ENCODE results near the gene WDR26.

The WDR26 gene

GRCh38 chr1:224381880-224382548 is 52.6 kb downstream of the WDR26 start:
- no peak overlapping the region for H3K4me3 ChIP-seq (ENCODE audit: low read depth in 1 of 2, low read length in 2 of 2)
- no peaks in the 10 kb centered on the region for H3K27me3 ChIP-seq (ENCODE audit: control insufficient read depth in 1 of 2, insufficient read depth in 2 of 2, low read length in 2 of 2)
- H3K9ac ChIP-seq (ENCODE audit: low read depth in 1 of 2, low read length in 2 of 2) = no peak overlapping the region
- H3K27ac ChIP-seq (ENCODE audit: low read depth, low read length) = no peak overlapping the region
- H3K36me3 ChIP-seq (ENCODE audit: control insufficient read depth in 1 of 2, insufficient read depth in 2 of 2, low read length in 2 of 2) = peaks cover 20 to 23% of the 10 kb centered on the region in 2 donors
- H3K9me3 ChIP-seq (ENCODE audit: control insufficient read depth in 1 of 2, low read length in 2 of 2) = no peaks in the 10 kb centered on the region
- H3K4me1 ChIP-seq (ENCODE audit: control insufficient read depth in 1 of 2, insufficient read depth in 2 of 2, low read length in 2 of 2) = peaks cover 2 to 15% of the 10 kb centered on the region in 2 donors

- Histone ChIP-seq H3K36me3 (ENCODE audit: control insufficient read depth in 1 of 2, insufficient read depth in 2 of 2, low read length in 2 of 2) (peaks cover 27 to 38% of the 10 kb centered on the region in 2 donors), H3K9me3 (ENCODE audit: control insufficient read depth in 1 of 2, low read length in 2 of 2) (no peaks in the 10 kb centered on the region), H3K9ac (ENCODE audit: low read depth in 1 of 2, low read length in 2 of 2) (no peak overlapping the region), H3K4me3 (ENCODE audit: low read depth in 1 of 2, low read length in 2 of 2) (no peak overlapping the region), H3K27ac (ENCODE audit: low read depth, low read length) (no peak overlapping the region), H3K27me3 (ENCODE audit: control insufficient read depth in 1 of 2, insufficient read depth in 2 of 2, low read length in 2 of 2) (no peaks in the 10 kb centered on the region), H3K4me1 (ENCODE audit: control insufficient read depth in 1 of 2, insufficient read depth in 2 of 2, low read length in 2 of 2) (peaks cover 2 to 15% of the 10 kb centered on the region in 2 donors)
These were observed 54.6 kb downstream of the WDR26 start for GRCh38 chr1:224380003-224380402.

- peaks cover 2 to 15% of the 10 kb centered on the region in 2 donors for H3K4me1 ChIP-seq (ENCODE audit: control insufficient read depth in 1 of 2, insufficient read depth in 2 of 2, low read length in 2 of 2)
These were observed 55.6 kb downstream of the WDR26 start for GRCh38 chr1:224378855-224379631.

GRCh38 chr1:224377676-224378006 is 57.0 kb downstream of the WDR26 start:
- H3K27me3 ChIP-seq (ENCODE audit: control insufficient read depth in 1 of 2, insufficient read depth in 2 of 2, low read length in 2 of 2) = no peaks in the 10 kb centered on the region
- no peak overlapping the region for H3K9ac ChIP-seq (ENCODE audit: low read depth in 1 of 2, low read length in 2 of 2)
- H3K27ac ChIP-seq (ENCODE audit: low read depth, low read length) = no peak overlapping the region
- H3K9me3 ChIP-seq (ENCODE audit: control insufficient read depth in 1 of 2, low read length in 2 of 2) = no peaks in the 10 kb centered on the region
- no peak overlapping the region for H3K4me3 ChIP-seq (ENCODE audit: low read depth in 1 of 2, low read length in 2 of 2)
- peaks cover 2 to 15% of the 10 kb centered on the region in 2 donors for H3K4me1 ChIP-seq (ENCODE audit: control insufficient read depth in 1 of 2, insufficient read depth in 2 of 2, low read length in 2 of 2)
- H3K36me3 ChIP-seq (ENCODE audit: control insufficient read depth in 1 of 2, insufficient read depth in 2 of 2, low read length in 2 of 2) = peaks cover 41 to 53% of the 10 kb centered on the region in 2 donors

More at GRCh38 chr1:224378855-224379631, 55.6 kb downstream of the WDR26 start:
- Histone ChIP-seq H3K27me3 (ENCODE audit: control insufficient read depth in 1 of 2, insufficient read depth in 2 of 2, low read length in 2 of 2) (no peaks in the 10 kb centered on the region), H3K9me3 (ENCODE audit: control insufficient read depth in 1 of 2, low read length in 2 of 2) (no peaks in the 10 kb centered on the region), H3K27ac (ENCODE audit: low read depth, low read length) (no peak overlapping the region), H3K4me3 (ENCODE audit: low read depth in 1 of 2, low read length in 2 of 2) (no peak overlapping the region), H3K36me3 (ENCODE audit: control insufficient read depth in 1 of 2, insufficient read depth in 2 of 2, low read length in 2 of 2) (peaks cover 31 to 47% of the 10 kb centered on the region in 2 donors), H3K9ac (ENCODE audit: low read depth in 1 of 2, low read length in 2 of 2) (no peak overlapping the region)

DNA sequence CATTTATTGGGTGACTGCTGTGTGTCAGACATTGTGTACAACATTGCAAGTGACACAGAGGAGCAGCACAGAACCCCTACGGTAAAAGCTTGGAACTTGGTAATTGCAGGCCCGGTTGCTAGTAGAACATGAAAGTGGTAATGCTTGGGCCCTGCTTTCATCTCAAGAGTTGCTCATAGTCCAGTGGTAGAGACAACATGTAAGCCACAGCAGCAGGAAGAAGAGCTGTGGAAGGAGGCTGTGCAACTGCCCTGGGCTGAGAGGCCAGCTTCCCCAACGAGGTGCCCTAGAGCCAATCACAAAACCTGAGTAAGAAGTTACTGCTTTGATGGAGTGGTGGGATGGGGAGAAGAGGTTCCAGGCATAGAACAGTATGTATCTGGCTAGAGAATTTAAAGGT is 59.5 kb downstream of the WDR26 start:
- Histone ChIP-seq H3K9me3 (ENCODE audit: control insufficient read depth in 1 of 2, low read length in 2 of 2) (no peaks in the 10 kb centered on the region), H3K4me1 (ENCODE audit: control insufficient read depth in 1 of 2, insufficient read depth in 2 of 2, low read length in 2 of 2) (peaks cover 2 to 15% of the 10 kb centered on the region in 2 donors), H3K36me3 (ENCODE audit: control insufficient read depth in 1 of 2, insufficient read depth in 2 of 2, low read length in 2 of 2) (peaks cover 55 to 73% of the 10 kb centered on the region in 2 donors), H3K9ac (ENCODE audit: low read depth in 1 of 2, low read length in 2 of 2) (no peak overlapping the region), H3K27ac (ENCODE audit: low read depth, low read length) (no peak overlapping the region), H3K27me3 (ENCODE audit: control insufficient read depth in 1 of 2, insufficient read depth in 2 of 2, low read length in 2 of 2) (no peaks in the 10 kb centered on the region), H3K4me3 (ENCODE audit: low read depth in 1 of 2, low read length in 2 of 2) (no peak overlapping the region)

DNA sequence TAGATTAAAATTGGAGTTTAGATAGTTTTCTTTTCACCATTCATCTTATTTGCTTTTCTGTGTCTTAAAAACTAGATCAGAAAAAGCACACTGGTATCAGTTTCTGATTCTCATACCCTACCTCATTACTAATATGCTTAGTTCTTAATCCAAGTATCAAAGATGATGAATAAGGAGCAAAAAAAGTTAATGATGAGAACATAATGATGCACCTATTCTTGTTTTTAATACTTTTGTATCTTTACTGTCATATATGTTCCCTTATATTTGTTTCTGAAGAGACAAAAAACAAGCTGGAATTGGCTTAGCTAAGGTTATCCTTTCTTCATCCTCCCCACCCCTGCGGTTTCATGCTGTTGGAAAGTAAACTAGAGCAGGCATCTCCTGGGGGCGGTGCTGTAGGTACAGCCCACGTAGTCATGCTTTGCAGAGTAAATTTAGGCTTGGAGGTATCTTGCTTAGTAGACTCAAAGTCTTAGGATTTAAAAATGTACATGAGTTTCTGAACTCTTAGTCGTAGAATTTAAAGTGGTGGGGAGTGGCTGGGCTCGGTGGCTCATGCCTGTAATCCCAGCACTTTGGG is 61.5 kb downstream of the WDR26 start:
- no peaks in the 10 kb centered on the region for H3K27me3 ChIP-seq (ENCODE audit: control insufficient read depth in 1 of 2, insufficient read depth in 2 of 2, low read length in 2 of 2)
- no peak overlapping the region for H3K9ac ChIP-seq (ENCODE audit: low read depth in 1 of 2, low read length in 2 of 2)
- no peak overlapping the region for H3K4me3 ChIP-seq (ENCODE audit: low read depth in 1 of 2, low read length in 2 of 2)
- no peaks in the 10 kb centered on the region for H3K9me3 ChIP-seq (ENCODE audit: control insufficient read depth in 1 of 2, low read length in 2 of 2)
- no peak overlapping the region for H3K27ac ChIP-seq (ENCODE audit: low read depth, low read length)
- H3K4me1 ChIP-seq (ENCODE audit: control insufficient read depth in 1 of 2, insufficient read depth in 2 of 2, low read length in 2 of 2) = peaks cover 0 to 6% of the 10 kb centered on the region in 2 donors
- peaks cover 44 to 77% of the 10 kb centered on the region in 2 donors for H3K36me3 ChIP-seq (ENCODE audit: control insufficient read depth in 1 of 2, insufficient read depth in 2 of 2, low read length in 2 of 2)

GRCh38 chr1:224368409-224368808 is 66.2 kb downstream of the WDR26 start:
- no peaks in the 10 kb centered on the region for H3K4me1 ChIP-seq (ENCODE audit: control insufficient read depth in 1 of 2, insufficient read depth in 2 of 2, low read length in 2 of 2)
- H3K36me3 ChIP-seq (ENCODE audit: control insufficient read depth in 1 of 2, insufficient read depth in 2 of 2, low read length in 2 of 2) = peaks cover 29 to 56% of the 10 kb centered on the region in 2 donors
- H3K9ac ChIP-seq (ENCODE audit: low read depth in 1 of 2, low read length in 2 of 2) = no peak overlapping the region
- no peak overlapping the region for H3K27ac ChIP-seq (ENCODE audit: low read depth, low read length)
- H3K9me3 ChIP-seq (ENCODE audit: control insufficient read depth in 1 of 2, low read length in 2 of 2) = no peaks in the 10 kb centered on the region
- no peaks in the 10 kb centered on the region for H3K27me3 ChIP-seq (ENCODE audit: control insufficient read depth in 1 of 2, insufficient read depth in 2 of 2, low read length in 2 of 2)
- H3K4me3 ChIP-seq (ENCODE audit: low read depth in 1 of 2, low read length in 2 of 2) = no peak overlapping the region

GRCh38 chr1:224359207-224359606 is 75.4 kb downstream of the WDR26 start:
- Histone ChIP-seq H3K36me3 (ENCODE audit: control insufficient read depth in 1 of 2, insufficient read depth in 2 of 2, low read length in 2 of 2) (peaks cover 0 to 2% of the 10 kb centered on the region in 2 donors), H3K27me3 (ENCODE audit: control insufficient read depth in 1 of 2, insufficient read depth in 2 of 2, low read length in 2 of 2) (no peaks in the 10 kb centered on the region), H3K4me3 (ENCODE audit: low read depth in 1 of 2, low read length in 2 of 2) (no peak overlapping the region), H3K4me1 (ENCODE audit: control insufficient read depth in 1 of 2, insufficient read depth in 2 of 2, low read length in 2 of 2) (peaks cover 23 to 25% of the 10 kb centered on the region in 2 donors), H3K9me3 (ENCODE audit: control insufficient read depth in 1 of 2, low read length in 2 of 2) (no peaks in the 10 kb centered on the region), H3K9ac (ENCODE audit: low read depth in 1 of 2, low read length in 2 of 2) (no peak overlapping the region), H3K27ac (ENCODE audit: low read depth, low read length) (no peak overlapping the region)

DNA sequence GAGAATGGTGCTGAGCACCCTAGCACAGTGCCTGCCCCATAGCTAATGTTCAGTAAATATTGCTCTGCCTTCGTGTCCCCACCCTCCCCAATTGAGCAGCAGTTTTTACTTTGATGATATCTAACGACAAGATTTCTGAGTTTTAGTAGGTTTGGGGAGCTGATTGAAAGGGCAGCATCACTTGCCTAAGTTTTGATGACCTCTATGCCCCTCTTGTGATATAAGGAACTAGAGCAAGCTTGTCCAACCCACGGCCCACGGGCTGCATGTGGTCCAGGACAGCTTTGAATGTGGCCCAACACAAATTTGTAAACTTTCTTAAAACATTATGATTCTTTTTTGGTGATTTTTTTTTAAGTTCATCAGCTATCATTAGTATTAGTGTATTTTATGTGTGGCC is 76.4 kb downstream of the WDR26 start:
- H3K4me3 ChIP-seq (ENCODE audit: low read depth in 1 of 2, low read length in 2 of 2) = peak overlapping the region; percentile 75 to 94
- no peaks in the 10 kb centered on the region for H3K27me3 ChIP-seq (ENCODE audit: control insufficient read depth in 1 of 2, insufficient read depth in 2 of 2, low read length in 2 of 2)
- H3K36me3 ChIP-seq (ENCODE audit: control insufficient read depth in 1 of 2, insufficient read depth in 2 of 2, low read length in 2 of 2) = no peaks in the 10 kb centered on the region
- no peak overlapping the region for H3K27ac ChIP-seq (ENCODE audit: low read depth, low read length)
- peaks cover 31 to 33% of the 10 kb centered on the region in 2 donors for H3K4me1 ChIP-seq (ENCODE audit: control insufficient read depth in 1 of 2, insufficient read depth in 2 of 2, low read length in 2 of 2)
- H3K9me3 ChIP-seq (ENCODE audit: control insufficient read depth in 1 of 2, low read length in 2 of 2) = no peaks in the 10 kb centered on the region
- H3K9ac ChIP-seq (ENCODE audit: low read depth in 1 of 2, low read length in 2 of 2) = peak overlapping the region; percentile 59 to 86

DNA sequence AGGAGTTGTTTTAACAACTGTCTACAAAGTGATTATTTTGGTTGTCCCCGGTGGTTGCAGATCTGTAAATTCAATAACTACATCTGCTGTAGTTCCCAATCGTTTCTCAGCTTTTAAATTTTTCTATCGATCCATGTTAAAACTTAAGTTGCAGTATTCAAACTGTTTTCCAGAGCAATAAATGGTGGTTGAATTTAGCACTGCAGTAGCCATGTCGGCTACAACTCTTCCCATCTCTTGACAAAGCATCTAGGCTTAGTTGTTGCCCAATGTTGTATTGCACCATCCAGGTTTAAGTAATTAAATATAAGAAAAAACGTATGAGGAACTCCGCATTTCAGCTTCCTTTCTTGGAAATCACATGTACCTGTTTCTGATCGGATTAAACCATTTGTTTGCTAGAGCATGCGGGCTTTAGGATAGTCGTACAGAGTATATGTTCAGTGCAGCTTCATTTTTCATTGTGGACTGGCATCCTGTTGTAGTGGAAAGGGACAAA is 76.9 kb downstream of the WDR26 start:
- Histone ChIP-seq H3K27me3 (ENCODE audit: control insufficient read depth in 1 of 2, insufficient read depth in 2 of 2, low read length in 2 of 2) (no peaks in the 10 kb centered on the region), H3K36me3 (ENCODE audit: control insufficient read depth in 1 of 2, insufficient read depth in 2 of 2, low read length in 2 of 2) (no peaks in the 10 kb centered on the region), H3K27ac (ENCODE audit: low read depth, low read length) (peak overlapping the region; percentile 85), H3K9ac (ENCODE audit: low read depth in 1 of 2, low read length in 2 of 2) (peak overlapping the region; percentile 59 to 86), H3K4me1 (ENCODE audit: control insufficient read depth in 1 of 2, insufficient read depth in 2 of 2, low read length in 2 of 2) (peaks cover 31 to 33% of the 10 kb centered on the region in 2 donors), H3K9me3 (ENCODE audit: control insufficient read depth in 1 of 2, low read length in 2 of 2) (no peaks in the 10 kb centered on the region), H3K4me3 (ENCODE audit: low read depth in 1 of 2, low read length in 2 of 2) (peak overlapping the region; percentile 75 to 94)
